Adrenal gland (tissue), 5 donors: ENCODE results near the gene PNN.
"Not testable (repeated sequence)": the region's sequence is repeated elsewhere in the genome, so short reads cannot be mapped to it uniquely, and the experiment has no call there.

ENCODE experiments used
- CTCF ChIP-seq, 6 experiments: fragments of 450-650 bp in 4 of 6; fragments of 200-600 bp in 2 of 6; sonication (generic) in 1 of 6; IDR thresholded peaks; 1 replicate in 5 of 6; 2 replicates in 1 of 6; pipeline versions ENCODE4 v1.5.1 to v1.8.0; 2016 to 2021; ENCODE audit warnings: antibody characterized with exemption in 6 of 6, mild to moderate bottlenecking in 2 of 6, moderate library complexity in 1 of 6
- POLR2A ChIP-seq, 2 donors: fragments of 450-650 bp; IDR thresholded peaks; one replicate each; pipeline ENCODE4 v1.6.1; 2017; ENCODE audit warnings: antibody characterized with exemption in 2 of 2, mild to moderate bottlenecking in 2 of 2, moderate library complexity in 1 of 2
- donor health status: DM: no; HTN: no; CAD: no.

GRCh38 chr14:39220473-39220872, 45.4 kb downstream of the PNN start:
- not testable (repeated sequence) for TF ChIP-seq CTCF, POLR2A (IDR thresholded peaks at IDR 0.05)
